Hematopoietic multipotent progenitor cell treated with erythropoietin and hydrocortisone succinate and interleukin-3 and kit ligand, for 15 days (in vitro differentiated cells): ENCODE data around the gene KDF1.

Experiments used
- DNase-seq: peaks from one replicate; pipeline ENCODE4 v3.0.0-alpha.2; 2015; ENCODE audit warnings: low spot score

The KDF1 gene

GRCh38 chr1:26913754-26914619, 46.3 kb downstream of the KDF1 start, which contains the start of gene NR0B2:
NR0B2 (minus strand) TSS chr1:26913975; CDS start chr1:26913940, 35 bp downstream.
- DNase-seq, result peak; percentile 21

- DNase-seq, result no peak
Observed at GRCh38 chr1:26913389-26913753, 46.9 kb downstream of the KDF1 start.

DNA sequence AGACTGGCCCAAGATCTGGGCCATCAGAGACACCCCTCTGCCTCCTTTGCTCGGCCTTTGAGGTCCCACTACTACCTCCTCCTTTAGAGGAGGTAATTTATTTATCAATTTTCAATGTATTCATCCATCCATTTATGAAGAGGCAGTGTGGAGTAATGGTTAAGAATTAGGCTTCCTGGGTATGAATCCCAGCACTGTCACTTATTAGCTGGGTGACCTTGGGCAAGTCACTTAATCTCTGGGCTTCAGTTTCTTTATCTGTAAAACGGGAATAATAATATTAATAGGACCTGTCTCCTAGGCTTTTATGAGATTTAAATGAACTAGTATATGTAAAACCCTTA, 48.1 kb downstream of the KDF1 start:
- no peak for DNase-seq

- DNase-seq, result no peak
Observed at GRCh38 chr1:26911399-26912146, 48.7 kb downstream of the KDF1 start.

GRCh38 chr1:26910343-26911160, 49.7 kb downstream of the KDF1 start:
- DNase-seq, result no peak

DNA sequence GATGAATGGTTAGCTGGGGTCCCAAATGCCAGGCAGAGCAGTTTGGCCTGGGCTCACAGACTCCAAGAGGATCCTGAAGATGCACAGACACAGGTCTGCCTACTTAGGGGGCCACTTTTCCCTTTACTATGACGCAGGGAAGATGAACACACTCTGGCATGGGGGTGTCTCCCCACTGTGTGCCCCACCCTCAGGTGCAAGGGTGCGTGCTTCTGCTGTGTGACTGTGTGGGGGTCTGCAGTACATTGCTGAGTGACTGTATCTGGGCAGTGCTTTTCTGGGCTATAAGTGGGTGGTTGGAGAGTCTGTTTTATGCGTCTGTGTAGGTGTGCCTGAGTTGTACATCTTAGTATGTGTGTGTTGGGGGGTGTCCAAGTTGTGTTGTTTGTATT, 50.3 kb downstream of the KDF1 start:
- DNase-seq, result no peak

DNA sequence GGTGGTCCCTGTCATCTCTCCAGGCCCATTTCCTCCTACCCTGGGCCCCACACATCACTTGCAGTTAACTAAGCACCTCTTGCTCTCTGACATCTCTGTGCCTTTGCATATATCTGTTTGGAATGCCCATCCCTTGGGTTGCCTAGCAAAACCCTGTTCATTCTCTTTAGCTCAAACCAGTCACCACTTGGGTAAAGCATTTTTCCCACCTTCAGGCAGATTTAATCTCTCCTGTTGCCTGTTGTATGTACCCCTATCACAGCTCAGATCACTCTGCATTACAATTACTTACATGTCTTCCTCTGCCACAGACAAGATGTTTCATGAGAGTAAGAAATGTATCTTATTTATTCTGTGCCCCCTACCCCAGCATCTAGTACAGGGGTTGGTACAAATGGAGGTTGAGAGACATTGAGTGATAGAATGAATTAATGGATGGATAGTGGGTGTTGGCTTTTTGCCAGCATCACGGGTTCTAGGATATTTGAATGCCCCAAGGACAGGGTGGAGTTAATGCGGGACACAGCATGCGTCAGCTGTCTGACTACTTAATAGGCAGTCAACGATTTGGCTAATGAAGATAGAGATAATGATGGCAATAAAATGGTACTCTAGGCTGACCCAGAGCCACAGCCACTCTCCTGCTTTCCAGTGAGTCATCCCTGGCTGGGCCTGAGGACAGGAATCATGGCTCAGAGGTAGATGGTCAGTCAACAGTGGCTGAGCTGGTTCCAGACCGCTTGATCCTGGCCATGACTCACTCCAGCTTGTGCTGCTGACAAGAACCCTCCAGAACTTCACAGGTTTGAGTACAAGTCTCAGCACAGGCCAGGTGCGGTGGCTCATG, 53.0 kb downstream of the KDF1 start:
- DNase-seq, result no peak

GRCh38 chr1:26900815-26901511, 59.3 kb downstream of the KDF1 start:
- DNase-seq, result no peak

GRCh38 chr1:26900001-26900814, 60.1 kb downstream of the KDF1 start, which contains the start of gene GPATCH3:
GPATCH3 (minus strand) TSS chr1:26900467; CDS start chr1:26900442, 25 bp downstream.
- peak; percentile 94 for DNase-seq
